OCI-LY1 (cell line): ENCODE data around the gene GTF3C1.

Experiments used
- CTCF ChIP-seq: fragments of 200-600 bp; sonication (generic), shearing (Covaris generic); IDR thresholded peaks from 2 replicates; pipeline ENCODE4 v1.5.1; 2017; ENCODE audit warnings: mild to moderate bottlenecking, antibody characterized with exemption, low read length, moderate library complexity, mixed read lengths
- EZH2 ChIP-seq: fragments of 200-600 bp; sonication (generic), shearing (Covaris generic); IDR thresholded peaks from 2 replicates; pipeline ENCODE4 v1.8.0; 2017; ENCODE audit warnings: borderline replicate concordance, mixed run types, mild to moderate bottlenecking, antibody characterized with exemption, low read length, moderate library complexity, mixed read lengths

- TF ChIP-seq CTCF (no peak), EZH2 (no peak)
These were observed 47.6 kb upstream of the GTF3C1 start for GRCh38 chr16:27597361-27597760.
